HCT116 (cell line): ENCODE data around the gene LCN2. TPM values are rescaled to one million over a fixed set of nuclear protein-coding genes. Genes with fewer than 3 reads are reported as not detected.

Source experiments
- ATAC-seq: fragments of 200-7000 bp; cut with Tn5 transposase; 2 replicates; pipeline ENCODE4 v1.9.1; 2020; ENCODE audit warnings: mild to moderate bottlenecking, moderate library complexity
- BruUV-seq: library from RNA; stranded (reverse); fragments of 400-500 nt; replicated peaks from 2 replicates; lab custom pipeline; 2021; lab: Mats Ljungman, UMichigan
- CTCF ChIA-PET: fragments of 300-600 bp; sonication (Branson Sonifier 250); formaldehyde crosslinking; loops from one replicate; lab custom pipeline; 2021; ENCODE audit warnings: antibody characterized with exemption; lab: Charles Lee
- POLR2A ChIA-PET: fragments of 300-600, 350-600 bp; sonication (Branson Sonifier 250); formaldehyde crosslinking; loops from one replicate; lab custom pipeline; 2021; ENCODE audit warnings: antibody characterized with exemption; lab: Charles Lee
- RAD21 ChIA-PET, 2 experiments: fragments of 300-600 bp; sonication (Branson Sonifier 250); formaldehyde crosslinking; loops; one replicate each; lab custom pipeline; 2023; ENCODE audit warnings: low total read pairs in 2 of 2; ENCODE audit not compliant: uncharacterized antibody in 2 of 2, unreplicated experiment in 2 of 2, low non-redundant PET in 1 of 2; lab: Charles Lee
- DNase-seq: peaks from one replicate; pipeline ENCODE4 v3.0.0-alpha.2; 2010; ENCODE audit warnings: low read depth, low spot score
- H2AFZ ChIP-seq: fragments of 200-600 bp; shearing (Covaris generic), sonication (generic); 2 replicates; pipeline ENCODE4 v1.6.1; 2017; ENCODE audit warnings: low read depth, mixed run types, mixed read lengths, antibody characterized with exemption, low read length; ENCODE audit not compliant: poor library complexity, severe bottlenecking
- H3K27ac ChIP-seq: 2 replicates; pipeline ENCODE4 v1.5.1; 2012; ENCODE audit warnings: low read depth, low read length
- H3K27me3 ChIP-seq: fragments of 200-600 bp; sonication (generic); 2 replicates; pipeline ENCODE4 v1.6.1; 2016; ENCODE audit warnings: mixed run types, low read length, mixed read lengths; ENCODE audit not compliant: insufficient read depth
- H3K36me3 ChIP-seq, 2 experiments: fragments of 200-500 bp in 1 of 2; fragments of 200-600 bp in 1 of 2; sonication (Bioruptor generic) in 1 of 2; sonication (generic) in 1 of 2; 2 replicates each; pipeline versions ENCODE4 v1.5.1 to v1.6.1; 2014 to 2016; ENCODE audit warnings: low read length in 2 of 2, inconsistent platforms in 1 of 2, mixed read lengths in 1 of 2, mixed run types in 1 of 2; ENCODE audit not compliant: insufficient read depth in 2 of 2, control insufficient read depth in 1 of 2
- H3K4me1 ChIP-seq, 2 experiments: fragments of 200-600 bp in 1 of 2; sonication (generic) in 1 of 2; 2 replicates each; pipeline versions ENCODE4 v1.5.1 to v1.6.1; 2012 to 2017; ENCODE audit warnings: low read length in 2 of 2, inconsistent platforms in 1 of 2, mild to moderate bottlenecking in 1 of 2, mixed read lengths in 1 of 2, mixed run types in 1 of 2, moderate library complexity in 1 of 2; ENCODE audit not compliant: insufficient read depth in 2 of 2, control insufficient read depth in 1 of 2
- H3K4me2 ChIP-seq: fragments of 200-600 bp; sonication (generic); 2 replicates; pipeline ENCODE4 v1.6.1; 2017; ENCODE audit warnings: mixed run types, low read length, mixed read lengths
- H3K4me3 ChIP-seq, 2 experiments: fragments of 200-600 bp in 1 of 2; sonication (generic) in 1 of 2; replicated peaks in 1 of 2; 2 replicates each; pipeline ENCODE4 v1.5.1; 2011 to 2016; ENCODE audit warnings: low read length in 2 of 2, control low read depth in 1 of 2, low read depth in 1 of 2, mild to moderate bottlenecking in 1 of 2, mixed read lengths in 1 of 2, mixed run types in 1 of 2
- H3K79me2 ChIP-seq: fragments of 200-600 bp; sonication (generic); 2 replicates; pipeline ENCODE4 v1.6.1; 2017; ENCODE audit warnings: mild to moderate bottlenecking, mixed run types, low read length, moderate library complexity, mixed read lengths; ENCODE audit not compliant: insufficient read depth
- H3K9ac ChIP-seq: fragments of 200-600 bp; sonication (generic); 2 replicates; pipeline ENCODE4 v1.6.1; 2016; ENCODE audit warnings: low read length, mixed read lengths
- H3K9me2 ChIP-seq: fragments of 200-600 bp; sonication (generic), shearing (Covaris generic); 2 replicates; pipeline ENCODE4 v1.6.1; 2017; ENCODE audit warnings: mixed run types, mild to moderate bottlenecking, moderate library complexity; ENCODE audit not compliant: insufficient read depth
- H3K9me3 ChIP-seq, 2 experiments: fragments of 200-500 bp in 1 of 2; fragments of 200-600 bp in 1 of 2; sonication (Bioruptor generic) in 1 of 2; sonication (generic) in 1 of 2; 2 replicates each; pipeline ENCODE4 v1.6.1; 2014 to 2017; ENCODE audit warnings: low read length in 2 of 2, mixed read lengths in 2 of 2, inconsistent platforms in 1 of 2, low read depth in 1 of 2, mild to moderate bottlenecking in 1 of 2, mixed run types in 1 of 2, moderate library complexity in 1 of 2; ENCODE audit not compliant: control insufficient read depth in 1 of 2, insufficient read depth in 1 of 2
- H4K20me1 ChIP-seq: fragments of 200-600 bp; sonication (generic), shearing (Covaris generic); 2 replicates; pipeline ENCODE4 v1.6.1; 2017; ENCODE audit warnings: mixed run types, mild to moderate bottlenecking, moderate library complexity; ENCODE audit not compliant: insufficient read depth
- CBX3 ChIP-seq: IDR thresholded peaks from 2 replicates; pipeline ENCODE4 v1.6.1; 2012; ENCODE audit warnings: low read depth
- CEBPB ChIP-seq: IDR thresholded peaks from 2 replicates; pipeline ENCODE4 v1.6.1; 2012; ENCODE audit warnings: low read depth
- ELF1 ChIP-seq: IDR thresholded peaks from 2 replicates; pipeline ENCODE4 v1.6.1; 2012; ENCODE audit warnings: low read depth, borderline replicate concordance
- POLR2A ChIP-seq: IDR thresholded peaks from 2 replicates; pipeline ENCODE4 v1.7.0; 2011; ENCODE audit warnings: borderline replicate concordance; ENCODE audit not compliant: insufficient read depth, insufficient read length; ENCODE audit errors: extremely low read depth
- POLR2AphosphoS5 ChIP-seq: IDR thresholded peaks from 2 replicates; pipeline ENCODE4 v1.6.1; 2011; ENCODE audit warnings: mild to moderate bottlenecking, low read depth, low read length, moderate library complexity
- RAD21 ChIP-seq: IDR thresholded peaks from 2 replicates; pipeline ENCODE4 v1.6.1; 2012; ENCODE audit warnings: low read depth, mild to moderate bottlenecking
- SRF ChIP-seq: IDR thresholded peaks from 2 replicates; pipeline ENCODE4 v1.6.1; 2012; ENCODE audit warnings: low read depth
- YY1 ChIP-seq: IDR thresholded peaks from 2 replicates; pipeline ENCODE4 v1.6.1; 2011; ENCODE audit warnings: low read length, low read depth, moderate library complexity, mild to moderate bottlenecking; ENCODE audit not compliant: insufficient replicate concordance; ENCODE audit errors: extremely low read depth
- ZBTB33 ChIP-seq: IDR thresholded peaks from 2 replicates; pipeline ENCODE4 v1.6.1; 2011; ENCODE audit warnings: mild to moderate bottlenecking, low read length, moderate library complexity; ENCODE audit not compliant: insufficient replicate concordance; ENCODE audit errors: extremely low read depth
- intact Hi-C: fragments of 100-400 bp; cut with micrococcal nuclease; formaldehyde crosslinking; loops from 2 replicates; pipeline ENCODE4 v1.10.0; 2022
- total RNA-seq: library from RNA; stranded (reverse); gene quantifications from one replicate; pipeline ENCODE4 v1.2.1, GENCODE V29; 2021; ENCODE audit not compliant: unreplicated experiment

Gene LCN2
- total RNA-seq, 1 experiment from 2014 or later: 9.2 TPM

- Histone ChIP-seq H2AFZ (peak within 1 kb of the TSS; percentile 7), H3K36me3 (peaks cover 0 to 4% of the 10 kb centered on the region in 2 experiments; a peak in 1 of 4 replicates), H3K4me2 (peak within 1 kb of the TSS; percentile 99), H3K4me1 (peaks cover 0 to 17% of the 10 kb centered on the region in 2 experiments; a peak in 2 of 4 replicates), H3K9me3 (no peaks in the 10 kb centered on the region), H3K9me2 (no peaks in the 10 kb centered on the region), H4K20me1 (no peaks in the 10 kb centered on the region), H3K27me3 (no peaks in the 10 kb centered on the region), H3K4me3 (peak within 1 kb of the TSS; percentile 91 to 99), H3K9ac (peak within 1 kb of the TSS; percentile 96), H3K79me2 (peaks cover 13% of the 10 kb centered on the region), H3K27ac (peak within 1 kb of the TSS; percentile 97)
- DNase-seq: peak; percentile 88
- ATAC-seq: peak; percentile 91
- ChIA-PET RAD21 (no interaction called here), CTCF (interaction anchor here (0.6 to 4.0 kb wide), 7 partner anchors 9 to 260 kb away, joined by 3 to 19 read pairs (median 4); no protein-coding TSS in a partner anchor), POLR2A (interaction anchor here (0.6 to 1.8 kb wide), 8 partner anchors 9 to 146 kb away, joined by 3 to 7 read pairs (median 4); no protein-coding TSS in a partner anchor)
- BruUV-seq: no TSS peak
- intact Hi-C loops: no loop called here
- TF ChIP-seq CBX3 (no peak), CEBPB (no peak), YY1 (peak; percentile 49), ELF1 (no peak), POLR2AphosphoS5 (peak; percentile 93), POLR2A (peak; percentile 89), RAD21 (no peak), SRF (no peak), ZBTB33 (no peak)
Observed at GRCh38 chr9:128159784-128160602, 10.7 kb downstream of the LCN2 start, which contains the start of gene BBLN. BBLN (plus strand) TSS chr9:128160265; CDS start chr9:128160408, 143 bp downstream.
